CD14-positive monocyte (primary cell): ENCODE results near the gene VTI1A. TPM values are rescaled to one million over a fixed set of nuclear protein-coding genes. Genes with fewer than 3 reads are reported as not detected.

Experiments
- DNase-seq, 3 donors: peaks; one replicate each; pipeline ENCODE4 v3.0.0-alpha.2; 2011 to 2022
- H2AFZ ChIP-seq: 2 replicates; pipeline ENCODE4 v1.6.0; 2012; ENCODE audit warnings: mild to moderate bottlenecking, low read depth, low read length, inconsistent platforms; ENCODE audit not compliant: insufficient read depth, poor library complexity, severe bottlenecking
- H3K27ac ChIP-seq, 2 donors: 1 replicate in 1 of 2; 2 replicates in 1 of 2; pipeline ENCODE4 v1.5.1; 2012 to 2013; ENCODE audit warnings: low read length in 2 of 2, control low read depth in 1 of 2, inconsistent platforms in 1 of 2, low read depth in 1 of 2, mild to moderate bottlenecking in 1 of 2
- H3K27me3 ChIP-seq, 2 donors: one replicate each; pipeline versions ENCODE4 v1.6.0 to v1.6.1; 2011 to 2013; ENCODE audit warnings: low read length in 2 of 2; ENCODE audit not compliant: control insufficient read depth in 2 of 2, insufficient read depth in 2 of 2
- H3K36me3 ChIP-seq, 2 donors: replicated peaks in 1 of 2; 1 replicate in 1 of 2; 2 replicates in 1 of 2; pipeline versions ENCODE4 v1.5.1 to v1.6.1; 2012 to 2013; ENCODE audit warnings: low read length in 2 of 2, control low read depth in 1 of 2, inconsistent platforms in 1 of 2, mild to moderate bottlenecking in 1 of 2; ENCODE audit not compliant: insufficient read depth in 2 of 2, control insufficient read depth in 1 of 2
- H3K4me1 ChIP-seq, 2 donors: 1 replicate in 1 of 2; 2 replicates in 1 of 2; pipeline versions ENCODE4 v1.5.1 to v1.6.1; 2012 to 2013; ENCODE audit warnings: low read length in 2 of 2, control low read depth in 1 of 2, inconsistent platforms in 1 of 2, mild to moderate bottlenecking in 1 of 2, moderate library complexity in 1 of 2; ENCODE audit not compliant: insufficient read depth in 2 of 2, control insufficient read depth in 1 of 2
- H3K4me2 ChIP-seq: replicated peaks from 2 replicates; pipeline ENCODE3; 2012; ENCODE audit warnings: low read length, moderate library complexity, mild to moderate bottlenecking; ENCODE audit not compliant: poor library complexity, severe bottlenecking; ENCODE audit errors: extremely low read depth
- H3K4me3 ChIP-seq, 3 experiments: fragments of 200-600 bp in 1 of 3; sonication (generic) in 1 of 3; replicated peaks in 1 of 3; 1 replicate in 2 of 3; 2 replicates in 1 of 3; pipeline ENCODE4 v1.5.1; 2011 to 2013; ENCODE audit warnings: low read length in 3 of 3, mild to moderate bottlenecking in 3 of 3, control low read depth in 2 of 3, low read depth in 2 of 3, inconsistent platforms in 1 of 3, moderate library complexity in 1 of 3
- H3K79me2 ChIP-seq: 2 replicates; pipeline ENCODE4 v1.6.0; 2012; ENCODE audit warnings: mild to moderate bottlenecking, control low read depth, inconsistent platforms, low read length, moderate library complexity; ENCODE audit not compliant: insufficient read depth
- H3K9ac ChIP-seq: 2 replicates; pipeline ENCODE4 v1.6.0; 2017; ENCODE audit warnings: low read length, mild to moderate bottlenecking; ENCODE audit not compliant: insufficient read depth, poor library complexity, severe bottlenecking
- H3K9me3 ChIP-seq, 2 donors: replicated peaks in 1 of 2; 1 replicate in 1 of 2; 2 replicates in 1 of 2; pipeline versions ENCODE4 v1.5.1 to v1.6.1; 2012 to 2013; ENCODE audit warnings: low read length in 2 of 2, control low read depth in 1 of 2; ENCODE audit not compliant: control insufficient read depth in 1 of 2, insufficient read depth in 1 of 2
- H4K20me1 ChIP-seq: 2 replicates; pipeline ENCODE4 v1.6.0; 2012; ENCODE audit warnings: mild to moderate bottlenecking, low read length, control low read depth, moderate library complexity; ENCODE audit not compliant: insufficient read depth
- H3K27ac Mint-ChIP-seq, 7 donors: one replicate each; pipeline ENCODE4 v1.8.0; 2020; ENCODE audit warnings: mild to moderate bottlenecking in 7 of 7, mixed read lengths in 7 of 7, moderate library complexity in 6 of 7, inconsistent platforms in 2 of 7
- H3K27me3 Mint-ChIP-seq, 3 donors: one replicate each; pipeline ENCODE4 v1.8.0; 2021 to 2022; ENCODE audit warnings: low read depth in 3 of 3, mild to moderate bottlenecking in 3 of 3, mixed read lengths in 3 of 3, moderate library complexity in 3 of 3, inconsistent platforms in 1 of 3
- H3K36me3 Mint-ChIP-seq, 2 donors: one replicate each; pipeline ENCODE4 v1.8.0; 2020; ENCODE audit warnings: mixed read lengths in 2 of 2, inconsistent platforms in 1 of 2, mild to moderate bottlenecking in 1 of 2
- H3K4me1 Mint-ChIP-seq: one replicate; pipeline ENCODE4 v1.8.0; 2020; ENCODE audit warnings: mild to moderate bottlenecking, mixed read lengths
- H3K4me3 Mint-ChIP-seq, 2 donors: one replicate each; pipeline ENCODE4 v1.8.0; 2020; ENCODE audit warnings: mild to moderate bottlenecking in 2 of 2, mixed read lengths in 2 of 2, moderate library complexity in 1 of 2
- H3K9me3 Mint-ChIP-seq, 7 donors: one replicate each; pipeline ENCODE4 v1.8.0; 2020 to 2022; ENCODE audit warnings: mixed read lengths in 7 of 7, mild to moderate bottlenecking in 6 of 7, moderate library complexity in 6 of 7, inconsistent platforms in 2 of 7
- WGBS: methylation state at CpG from one replicate; pipeline ENCODE4 v1.1.5; 2013; ENCODE audit warnings: missing lambda C conversion rate; ENCODE audit not compliant: insufficient coverage; 5-methylcytosine and 5-hydroxymethylcytosine counted together
- intact Hi-C, 2 donors: fragments of 100-400 bp; cut with micrococcal nuclease; formaldehyde crosslinking; loops; one replicate each; pipeline versions ENCODE4 v1.15.0 to v1.15.1; 2023
- polyA plus RNA-seq, 3 donors: library from polyadenylated mRNA; depleted of rRNA in 1 of 3; unstranded in 2 of 3; stranded (reverse) in 1 of 3; fragments of 300-500 nt in 2 of 3; fragments of >200 nt in 1 of 3; fragmentation: Illumina TruSeq in 2 of 3; gene quantifications; 1 replicate in 2 of 3; 2 replicates in 1 of 3; pipeline ENCODE4 v1.2.3, GENCODE V29; 2012 to 2021
- TF ChIP-seq, protein P1 (sequence below): fragments of 200-600 bp; IDR thresholded peaks from one replicate; pipeline ENCODE4 v1.8.0; 2022; ENCODE audit warnings: antibody characterized with exemption, mild to moderate bottlenecking

Gene VTI1A
- polyA plus RNA-seq, 3 donors, result 23.6 to 25.4 (median 24.1) TPM

GRCh38 chr10:112532189-112532588, 85.2 kb downstream of the VTI1A start:
- WGBS, result 100% methylated on average over 2 of the region's 6 CpGs

GRCh38 chr10:112532956-112533355, 85.9 kb downstream of the VTI1A start:
- WGBS, result no CpG with 5 or more reads among the region's 2 CpGs
- no peaks in the 10 kb centered on the region for H3K27me3 ChIP-seq
- no peaks in the 10 kb centered on the region for H3K79me2 ChIP-seq
- H3K9me3 ChIP-seq, result no peaks in the 10 kb centered on the region
- H3K4me3 Mint-ChIP-seq, result no peak overlapping the region
- H3K27ac ChIP-seq, result no peak overlapping the region
- H3K27ac Mint-ChIP-seq, result no peak overlapping the region
- intact Hi-C loops, result no loop called here
- DNase-seq, result no peak
- no peak overlapping the region for H2AFZ ChIP-seq
- H3K9me3 Mint-ChIP-seq, result no peaks in the 10 kb centered on the region
- H4K20me1 ChIP-seq, result peaks cover 4% of the 10 kb centered on the region
- no peak overlapping the region for H3K9ac ChIP-seq
- H3K27me3 Mint-ChIP-seq, result no peaks in the 10 kb centered on the region
- H3K36me3 Mint-ChIP-seq, result peaks cover 17 to 28% of the 10 kb centered on the region in 2 donors
- H3K4me1 ChIP-seq, result peaks cover 5 to 10% of the 10 kb centered on the region in 2 donors
- peaks cover 20% of the 10 kb centered on the region for H3K4me1 Mint-ChIP-seq
- H3K4me3 ChIP-seq, result no peak overlapping the region
- TF ChIP-seq, protein P1, sequence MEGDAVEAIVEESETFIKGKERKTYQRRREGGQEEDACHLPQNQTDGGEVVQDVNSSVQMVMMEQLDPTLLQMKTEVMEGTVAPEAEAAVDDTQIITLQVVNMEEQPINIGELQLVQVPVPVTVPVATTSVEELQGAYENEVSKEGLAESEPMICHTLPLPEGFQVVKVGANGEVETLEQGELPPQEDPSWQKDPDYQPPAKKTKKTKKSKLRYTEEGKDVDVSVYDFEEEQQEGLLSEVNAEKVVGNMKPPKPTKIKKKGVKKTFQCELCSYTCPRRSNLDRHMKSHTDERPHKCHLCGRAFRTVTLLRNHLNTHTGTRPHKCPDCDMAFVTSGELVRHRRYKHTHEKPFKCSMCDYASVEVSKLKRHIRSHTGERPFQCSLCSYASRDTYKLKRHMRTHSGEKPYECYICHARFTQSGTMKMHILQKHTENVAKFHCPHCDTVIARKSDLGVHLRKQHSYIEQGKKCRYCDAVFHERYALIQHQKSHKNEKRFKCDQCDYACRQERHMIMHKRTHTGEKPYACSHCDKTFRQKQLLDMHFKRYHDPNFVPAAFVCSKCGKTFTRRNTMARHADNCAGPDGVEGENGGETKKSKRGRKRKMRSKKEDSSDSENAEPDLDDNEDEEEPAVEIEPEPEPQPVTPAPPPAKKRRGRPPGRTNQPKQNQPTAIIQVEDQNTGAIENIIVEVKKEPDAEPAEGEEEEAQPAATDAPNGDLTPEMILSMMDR, result no peak
- peaks cover 3 to 31% of the 10 kb centered on the region in 2 donors for H3K36me3 ChIP-seq
- H3K4me2 ChIP-seq, result no peak overlapping the region

More at GRCh38 chr10:112532189-112532588, 85.2 kb downstream of the VTI1A start:
- no peaks in the 10 kb centered on the region for H3K27me3 Mint-ChIP-seq
- Histone ChIP-seq H2AFZ (no peak overlapping the region), H3K4me2 (peak overlapping the region; percentile 14), H3K27ac (peak overlapping the region in 1 of 2 donors; percentile 1), H3K4me3 (peak overlapping the region in 1 of 3 experiments; percentile 32), H3K79me2 (no peaks in the 10 kb centered on the region), H3K9me3 (no peaks in the 10 kb centered on the region), H3K4me1 (peaks cover 5 to 10% of the 10 kb centered on the region in 2 donors), H3K36me3 (peaks cover 3 to 34% of the 10 kb centered on the region in 2 donors), H4K20me1 (peaks cover 4% of the 10 kb centered on the region), H3K9ac (no peak overlapping the region), H3K27me3 (no peaks in the 10 kb centered on the region)
- H3K4me1 Mint-ChIP-seq, result peaks cover 20% of the 10 kb centered on the region
- H3K9me3 Mint-ChIP-seq, result no peaks in the 10 kb centered on the region
- DNase-seq, result peak; percentile 13 to 15 (median 14)
- intact Hi-C loops, result no loop called here
- TF ChIP-seq, protein P1, result no peak
- peaks cover 18 to 28% of the 10 kb centered on the region in 2 donors for H3K36me3 Mint-ChIP-seq
- H3K27ac Mint-ChIP-seq, result peak overlapping the region in 2 of 7 donors; percentile 31 to 42
- H3K4me3 Mint-ChIP-seq, result peak overlapping the region in 1 of 2 donors; percentile 42
